AG04450 (cell line): ENCODE results near the gene TMEM178A. TPM values are rescaled to one million over a fixed set of nuclear protein-coding genes. Genes with fewer than 3 reads are reported as not detected.

Source experiments
- CTCF ChIA-PET: fragments of 300-600, 350-600 bp; formaldehyde crosslinking; extraction: SDS; loops from one replicate; lab custom pipeline; 2022; ENCODE audit warnings: antibody characterized with exemption, inconsistent platforms; lab: Charles Lee
- POLR2A ChIA-PET: fragments of 350-600 bp; formaldehyde crosslinking; extraction: SDS; loops from one replicate; lab custom pipeline; 2021; ENCODE audit warnings: antibody characterized with exemption, inconsistent platforms; lab: Yijun Ruan, JAX
- DNase-seq: peaks from one replicate; pipeline ENCODE4 v3.0.0-alpha.2; 2011; ENCODE audit warnings: low read depth, low spot score
- H3K27ac ChIP-seq: one replicate; pipeline ENCODE4 v1.5.1; 2012; ENCODE audit warnings: low read depth, low read length, control low read depth
- H3K27me3 ChIP-seq: one replicate; pipeline ENCODE4 v1.6.0; 2012; ENCODE audit warnings: low read length; ENCODE audit not compliant: control insufficient read depth, insufficient read depth
- H3K4me3 ChIP-seq: 2 replicates; pipeline ENCODE4 v1.5.1; 2011; ENCODE audit warnings: mild to moderate bottlenecking, low read depth, low read length, control low read depth
- H3K9me3 ChIP-seq: 2 replicates; pipeline ENCODE4 v1.5.1; 2012; ENCODE audit warnings: low read length; ENCODE audit not compliant: control insufficient read depth, insufficient read depth
- CTCF ChIP-seq: IDR thresholded peaks from 2 replicates; pipeline ENCODE4 v1.5.1; 2011; ENCODE audit warnings: low read depth, low read length, control low read depth, inconsistent platforms
- polyA plus RNA-seq: library from polyadenylated mRNA; depleted of rRNA; stranded (reverse); fragments of >200 nt; gene quantifications from 2 replicates; pipeline ENCODE4 v1.2.3, GENCODE V29; 2011

Gene TMEM178A
- polyA plus RNA-seq, 1 experiment, result 1.1 TPM

GRCh38 chr2:39679805-39680204 lies 14.1 kb downstream of the TMEM178A start:
- TF ChIP-seq CTCF, result no peak
- DNase-seq, result no peak
- Histone ChIP-seq H3K27me3 (peaks cover 9% of the 10 kb centered on the region), H3K9me3 (no peaks in the 10 kb centered on the region), H3K4me3 (no peak overlapping the region), H3K27ac (no peak overlapping the region)
- ChIA-PET POLR2A (no interaction called here), CTCF (interaction anchor here (0.7 kb wide), 1 partner anchor 206 kb away, joined by 5 read pairs; no protein-coding TSS in a partner anchor)

GRCh38 chr2:39682066-39682692 lies 16.5 kb downstream of the TMEM178A start:
- Histone ChIP-seq H3K9me3 (no peaks in the 10 kb centered on the region), H3K27ac (no peak overlapping the region), H3K27me3 (peaks cover 6% of the 10 kb centered on the region), H3K4me3 (no peak overlapping the region)
- no peak for DNase-seq
- POLR2A ChIA-PET, result no interaction called here
- CTCF ChIA-PET, result no interaction called here
- TF ChIP-seq CTCF, result no peak

- no peaks in the 10 kb centered on the region for H3K9me3 ChIP-seq
- POLR2A ChIA-PET, result no interaction called here
- no peak for DNase-seq
- no peak for TF ChIP-seq CTCF
- peaks cover 6% of the 10 kb centered on the region for H3K27me3 ChIP-seq
- no peak overlapping the region for H3K27ac ChIP-seq
- no peak overlapping the region for H3K4me3 ChIP-seq
- CTCF ChIA-PET, result interaction anchor here (0.5 to 0.6 kb wide), 2 partner anchors 76 to 89 kb away, joined by 3 to 5 read pairs; no protein-coding TSS in a partner anchor
Measured at GRCh38 chr2:39683022-39683699, 17.4 kb downstream of the TMEM178A start.

GRCh38 chr2:39684464-39684863 lies 18.7 kb downstream of the TMEM178A start:
- Histone ChIP-seq H3K4me3 (no peak overlapping the region), H3K27me3 (peaks cover 6% of the 10 kb centered on the region), H3K9me3 (no peaks in the 10 kb centered on the region), H3K27ac (no peak overlapping the region)
- no peak for TF ChIP-seq CTCF
- no peak for DNase-seq
- ChIA-PET CTCF (no interaction called here), POLR2A (no interaction called here)

GRCh38 chr2:39685126-39685525 lies 19.4 kb downstream of the TMEM178A start:
- peaks cover 6% of the 10 kb centered on the region for H3K27me3 ChIP-seq
- ChIA-PET POLR2A (no interaction called here), CTCF (no interaction called here)
- H3K27ac ChIP-seq, result no peak overlapping the region
- no peak for DNase-seq
- peaks cover 2% of the 10 kb centered on the region; the same call in 1 of the 2 replicates for H3K9me3 ChIP-seq
- no peak overlapping the region for H3K4me3 ChIP-seq
- no peak for TF ChIP-seq CTCF
